Loucy (cell line): ENCODE measurements around the gene CD74.

Experiments used
- H2AFZ ChIP-seq: fragments of 200-600 bp; sonication (generic); 2 replicates; pipeline ENCODE4 v1.6.0; 2016; ENCODE audit warnings: antibody characterized with exemption, mild to moderate bottlenecking, low read length, moderate library complexity
- H3F3A ChIP-seq: fragments of 200-600 bp; 2 replicates; pipeline ENCODE4 v1.6.0; 2016; ENCODE audit warnings: antibody characterized with exemption, low read depth, mild to moderate bottlenecking
- H3K27me3 ChIP-seq: fragments of 200-600 bp; sonication (generic); 2 replicates; pipeline ENCODE4 v1.6.1; 2014; ENCODE audit warnings: low read length, mild to moderate bottlenecking; ENCODE audit not compliant: insufficient read depth, poor library complexity, severe bottlenecking
- H3K36me3 ChIP-seq: fragments of 200-600 bp; sonication (generic); 2 replicates; pipeline ENCODE4 v1.6.1; 2016; ENCODE audit warnings: low read length; ENCODE audit not compliant: insufficient read depth
- H3K4me1 ChIP-seq: fragments of 200-600 bp; sonication (generic); 2 replicates; pipeline ENCODE4 v1.5.1; 2014; ENCODE audit warnings: low read length, mild to moderate bottlenecking; ENCODE audit not compliant: insufficient read depth, poor library complexity, severe bottlenecking
- H3K4me2 ChIP-seq: fragments of 200-600 bp; sonication (generic); 2 replicates; pipeline ENCODE4 v1.6.0; 2014; ENCODE audit warnings: antibody characterized with exemption, low read length, low read depth, mild to moderate bottlenecking; ENCODE audit not compliant: poor library complexity, severe bottlenecking
- H3K4me3 ChIP-seq: fragments of 200-600 bp; sonication (generic); 2 replicates; pipeline ENCODE4 v1.5.1; 2014; ENCODE audit warnings: low read length, mild to moderate bottlenecking, mixed read lengths; ENCODE audit not compliant: poor library complexity, severe bottlenecking
- H3K79me2 ChIP-seq: fragments of 200-600 bp; sonication (generic); 2 replicates; pipeline ENCODE4 v1.6.1; 2014; ENCODE audit warnings: low read length; ENCODE audit not compliant: insufficient read depth
- H3K9ac ChIP-seq: fragments of 200-600 bp; sonication (generic); 2 replicates; pipeline ENCODE4 v1.6.0; 2014; ENCODE audit warnings: mild to moderate bottlenecking, low read depth, low read length, moderate library complexity; ENCODE audit not compliant: poor library complexity, severe bottlenecking
- H3K9me2 ChIP-seq: fragments of 200-600 bp; sonication (generic); replicated peaks from 2 replicates; pipeline ENCODE4 v1.6.1; 2016; ENCODE audit warnings: low read depth, low read length, mixed read lengths
- H3K9me3 ChIP-seq: fragments of 200-600 bp; sonication (generic); 2 replicates; pipeline ENCODE4 v1.6.1; 2014; ENCODE audit warnings: mild to moderate bottlenecking, antibody characterized with exemption, low read length, low read depth; ENCODE audit not compliant: insufficient read depth
- H4K20me1 ChIP-seq: fragments of 200-600 bp; sonication (generic); 2 replicates; pipeline ENCODE4 v1.6.0; 2014; ENCODE audit warnings: antibody characterized with exemption, low read length, mild to moderate bottlenecking; ENCODE audit not compliant: insufficient read depth, poor library complexity, severe bottlenecking
- EZH2phosphoT487 ChIP-seq: fragments of 200-600 bp; IDR thresholded peaks from 2 replicates; pipeline ENCODE4 v1.6.1; 2018; ENCODE audit warnings: antibody characterized with exemption, mild to moderate bottlenecking, moderate library complexity, borderline replicate concordance
- TF ChIP-seq, protein P1 (sequence below): fragments of 200-600 bp; sonication (generic); conservative IDR thresholded peaks from 2 replicates; pipeline ENCODE4 v1.5.1; 2014; ENCODE audit warnings: mild to moderate bottlenecking, antibody characterized with exemption, low read length

CD74 gene

DNA sequence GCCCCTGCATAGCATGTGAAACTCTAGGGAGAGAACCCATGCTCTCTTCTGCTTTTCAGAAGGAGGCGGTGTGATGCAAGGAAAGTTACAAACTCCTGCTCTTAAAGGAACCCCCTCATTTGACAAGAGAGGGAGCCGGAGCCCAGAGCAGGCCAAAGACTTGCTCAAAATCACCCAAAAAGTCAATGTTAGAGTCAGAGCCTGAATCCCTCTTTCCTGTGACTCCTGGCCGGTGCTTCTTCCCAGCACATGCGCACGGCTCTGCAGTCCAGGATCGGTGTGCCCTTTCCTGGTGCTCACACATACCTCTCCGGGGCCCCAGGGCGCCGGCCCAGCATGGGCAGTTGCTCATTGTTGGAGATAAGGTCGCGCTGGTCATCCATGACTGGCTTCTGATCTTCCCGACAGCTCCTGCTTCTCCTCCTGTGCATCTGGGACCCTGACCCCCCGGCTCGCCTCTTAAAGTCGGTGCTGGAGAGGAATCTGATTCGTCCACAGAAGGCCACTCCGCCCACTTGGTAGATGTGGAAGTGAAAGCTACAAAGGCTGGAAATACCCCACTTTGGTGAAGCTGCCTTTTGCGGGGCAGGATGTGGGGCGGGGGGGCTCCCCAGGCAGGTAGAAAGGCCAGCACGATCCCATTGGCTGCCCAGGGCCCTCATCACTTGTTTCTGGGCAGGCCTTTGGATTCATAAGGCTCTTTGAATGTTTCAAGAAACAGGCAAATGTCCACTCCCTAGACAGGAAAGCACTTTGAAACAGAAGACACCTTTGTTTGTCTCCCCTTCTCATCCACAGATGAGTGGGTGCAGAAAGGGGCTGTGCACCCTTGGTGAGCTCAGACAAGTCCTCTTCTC, at the start of gene CD74:
CD74 (minus strand) TSS at position 592 of the 857 bp plus-strand sequence; CDS start at position 431, 161 bp downstream.
- H3K9ac ChIP-seq: no peak within 1 kb of the TSS

DNA sequence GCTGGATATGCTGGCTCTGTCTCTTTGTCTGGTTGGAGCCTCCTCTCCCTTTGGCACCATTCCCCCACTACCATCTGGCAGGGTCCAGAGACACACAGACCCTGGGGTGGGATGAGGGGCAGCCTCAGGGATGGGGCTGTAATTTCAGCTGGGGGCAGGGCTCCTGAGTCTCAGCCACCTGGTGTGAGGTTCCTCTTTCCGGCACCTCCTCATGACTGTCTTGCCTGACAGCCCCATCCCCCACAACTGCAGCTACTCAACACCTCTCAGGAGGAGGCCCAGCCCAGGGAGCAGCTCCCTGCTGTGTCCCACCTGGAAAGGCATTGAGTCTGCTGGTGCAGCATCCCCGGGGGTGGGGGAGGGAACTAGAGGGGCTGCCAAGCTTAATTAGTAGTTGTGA, 48.5 kb upstream of the CD74 start:
- no peaks in the 10 kb centered on the region for H3K27me3 ChIP-seq
- H3K4me1 ChIP-seq: peaks cover 34% of the 10 kb centered on the region
- H3K4me3 ChIP-seq: no peak overlapping the region
- H3K9ac ChIP-seq: peak overlapping the region; percentile 33
- no peak for TF ChIP-seq EZH2phosphoT487
- TF ChIP-seq, protein P1, sequence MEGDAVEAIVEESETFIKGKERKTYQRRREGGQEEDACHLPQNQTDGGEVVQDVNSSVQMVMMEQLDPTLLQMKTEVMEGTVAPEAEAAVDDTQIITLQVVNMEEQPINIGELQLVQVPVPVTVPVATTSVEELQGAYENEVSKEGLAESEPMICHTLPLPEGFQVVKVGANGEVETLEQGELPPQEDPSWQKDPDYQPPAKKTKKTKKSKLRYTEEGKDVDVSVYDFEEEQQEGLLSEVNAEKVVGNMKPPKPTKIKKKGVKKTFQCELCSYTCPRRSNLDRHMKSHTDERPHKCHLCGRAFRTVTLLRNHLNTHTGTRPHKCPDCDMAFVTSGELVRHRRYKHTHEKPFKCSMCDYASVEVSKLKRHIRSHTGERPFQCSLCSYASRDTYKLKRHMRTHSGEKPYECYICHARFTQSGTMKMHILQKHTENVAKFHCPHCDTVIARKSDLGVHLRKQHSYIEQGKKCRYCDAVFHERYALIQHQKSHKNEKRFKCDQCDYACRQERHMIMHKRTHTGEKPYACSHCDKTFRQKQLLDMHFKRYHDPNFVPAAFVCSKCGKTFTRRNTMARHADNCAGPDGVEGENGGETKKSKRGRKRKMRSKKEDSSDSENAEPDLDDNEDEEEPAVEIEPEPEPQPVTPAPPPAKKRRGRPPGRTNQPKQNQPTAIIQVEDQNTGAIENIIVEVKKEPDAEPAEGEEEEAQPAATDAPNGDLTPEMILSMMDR: no peak
- no peaks in the 10 kb centered on the region for H3K9me3 ChIP-seq
- H3K79me2 ChIP-seq: no peaks in the 10 kb centered on the region
- peak overlapping the region; percentile 54; the same call in 1 of the 2 replicates for H2AFZ ChIP-seq
- H3K36me3 ChIP-seq: no peaks in the 10 kb centered on the region
- no peaks in the 10 kb centered on the region for H4K20me1 ChIP-seq
- H3F3A ChIP-seq: no peaks in the 10 kb centered on the region
- no peaks in the 10 kb centered on the region for H3K9me2 ChIP-seq
- H3K4me2 ChIP-seq: no peak overlapping the region

More for the DNA sequence above, at the start of gene CD74:
- Histone ChIP-seq H2AFZ (no peak within 1 kb of the TSS), H3K9me2 (no peaks in the 10 kb centered on the region), H3K79me2 (no peaks in the 10 kb centered on the region), H4K20me1 (no peaks in the 10 kb centered on the region), H3K27me3 (no peaks in the 10 kb centered on the region), H3K9me3 (no peaks in the 10 kb centered on the region), H3K4me2 (no peak within 1 kb of the TSS), H3F3A (no peaks in the 10 kb centered on the region), H3K36me3 (no peaks in the 10 kb centered on the region), H3K4me3 (no peak within 1 kb of the TSS), H3K4me1 (peaks cover 5% of the 10 kb centered on the region)
- TF ChIP-seq, protein P1: no peak
- TF ChIP-seq EZH2phosphoT487: no peak

GRCh38 chr5:150460781-150461180, 48.1 kb upstream of the CD74 start:
- Histone ChIP-seq H3K79me2 (no peaks in the 10 kb centered on the region), H3K4me1 (peaks cover 35% of the 10 kb centered on the region), H3K4me3 (no peak overlapping the region), H3K9me2 (no peaks in the 10 kb centered on the region), H3K27me3 (no peaks in the 10 kb centered on the region), H2AFZ (peak overlapping the region; percentile 54), H3K4me2 (no peak overlapping the region), H3K9ac (peak overlapping the region; percentile 33), H3K9me3 (no peaks in the 10 kb centered on the region), H3F3A (no peaks in the 10 kb centered on the region), H3K36me3 (no peaks in the 10 kb centered on the region), H4K20me1 (no peaks in the 10 kb centered on the region)
- TF ChIP-seq, protein P1: no peak
- TF ChIP-seq EZH2phosphoT487: no peak
